NCI-H774 (cell line): Measurements from ENCODE around the gene COL5A1.

Experiments
- DNase-seq: peaks from one replicate; lab custom pipeline; 2025; lab: John Stamatoyannopoulos, UW

Gene COL5A1

GRCh38 chr9:134858051-134858841 is 216.6 kb downstream of the COL5A1 start:
- no peak for DNase-seq

- no peak for DNase-seq
These were observed 218.9 kb downstream of the COL5A1 start for GRCh38 chr9:134860510-134860909.

- no peak for DNase-seq
These were observed 220.2 kb downstream of the COL5A1 start for GRCh38 chr9:134861595-134862334.

DNA sequence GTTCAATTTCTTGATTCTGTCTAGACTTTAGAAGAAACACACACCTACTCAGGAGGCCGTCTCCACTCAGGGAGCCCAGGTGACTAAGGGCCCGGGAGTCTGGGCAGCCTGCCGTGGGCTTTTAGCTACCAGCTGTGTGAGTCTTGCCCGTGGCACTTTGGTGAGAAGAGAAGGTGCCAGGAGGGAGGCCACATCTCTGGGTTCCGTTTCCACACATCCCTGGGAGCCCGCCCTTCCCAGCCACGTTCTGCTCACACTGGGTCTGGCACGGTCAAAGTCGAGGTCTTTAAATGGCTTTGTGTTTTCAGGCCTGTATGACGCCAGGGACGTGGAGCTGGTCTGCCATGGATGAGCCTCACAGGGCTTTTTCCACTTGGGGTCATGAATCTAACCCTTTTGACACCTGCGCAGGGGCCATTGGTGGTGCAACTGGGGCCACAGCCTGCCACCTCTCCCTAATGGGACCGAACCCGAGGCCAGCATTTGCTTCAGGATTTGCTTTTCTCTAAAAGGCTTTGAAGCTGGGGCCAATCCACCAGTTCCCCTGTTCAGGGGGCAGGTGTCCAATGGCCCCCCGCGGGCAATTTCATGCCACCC is 221.8 kb downstream of the COL5A1 start:
- no peak for DNase-seq

DNA sequence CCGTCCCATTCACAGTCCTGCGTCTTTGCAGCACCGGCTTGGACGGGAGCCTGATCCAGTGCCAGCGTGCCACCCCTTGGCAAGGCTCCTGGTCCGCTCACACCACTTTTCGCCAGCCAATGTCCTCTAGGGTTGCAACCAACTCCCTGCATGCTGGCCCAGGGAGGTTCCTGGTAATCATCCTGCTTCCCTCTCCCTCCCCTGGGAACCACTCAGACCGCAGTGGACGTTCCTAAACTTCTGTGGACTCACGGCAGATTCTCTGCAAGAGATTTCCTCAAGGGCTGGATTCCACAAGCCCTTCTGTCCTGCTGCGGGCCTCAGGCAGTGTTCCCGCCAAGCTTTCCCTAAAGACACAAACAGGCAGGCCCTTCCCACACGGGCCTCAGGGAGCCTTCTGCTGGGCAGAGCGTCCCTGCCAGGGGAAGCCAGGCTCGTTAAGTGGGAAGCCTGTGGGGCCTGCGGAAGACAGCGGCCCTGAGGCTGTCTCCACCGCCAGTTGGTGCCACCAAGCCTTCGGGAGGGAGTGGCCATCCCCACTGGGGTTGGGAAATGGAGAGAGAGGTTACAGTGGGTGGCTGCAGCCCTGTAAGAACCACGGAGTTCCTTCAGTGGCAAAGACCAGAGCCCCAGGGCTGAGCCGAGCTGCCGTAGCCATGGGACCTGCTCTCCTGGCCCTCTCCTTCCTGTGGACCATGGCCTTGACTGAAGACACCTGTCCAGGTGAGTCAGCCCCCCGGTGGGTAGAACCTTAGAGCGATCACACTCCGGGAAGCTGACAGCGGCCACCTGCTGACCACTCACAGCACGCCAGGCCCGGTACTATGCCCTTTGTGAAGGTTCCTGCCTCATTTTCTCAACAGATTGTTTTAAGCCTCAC is 222.6 kb downstream of the COL5A1 start:
- no peak for DNase-seq

- no peak for DNase-seq
These were observed 223.2 kb downstream of the COL5A1 start for GRCh38 chr9:134864821-134865190.

DNA sequence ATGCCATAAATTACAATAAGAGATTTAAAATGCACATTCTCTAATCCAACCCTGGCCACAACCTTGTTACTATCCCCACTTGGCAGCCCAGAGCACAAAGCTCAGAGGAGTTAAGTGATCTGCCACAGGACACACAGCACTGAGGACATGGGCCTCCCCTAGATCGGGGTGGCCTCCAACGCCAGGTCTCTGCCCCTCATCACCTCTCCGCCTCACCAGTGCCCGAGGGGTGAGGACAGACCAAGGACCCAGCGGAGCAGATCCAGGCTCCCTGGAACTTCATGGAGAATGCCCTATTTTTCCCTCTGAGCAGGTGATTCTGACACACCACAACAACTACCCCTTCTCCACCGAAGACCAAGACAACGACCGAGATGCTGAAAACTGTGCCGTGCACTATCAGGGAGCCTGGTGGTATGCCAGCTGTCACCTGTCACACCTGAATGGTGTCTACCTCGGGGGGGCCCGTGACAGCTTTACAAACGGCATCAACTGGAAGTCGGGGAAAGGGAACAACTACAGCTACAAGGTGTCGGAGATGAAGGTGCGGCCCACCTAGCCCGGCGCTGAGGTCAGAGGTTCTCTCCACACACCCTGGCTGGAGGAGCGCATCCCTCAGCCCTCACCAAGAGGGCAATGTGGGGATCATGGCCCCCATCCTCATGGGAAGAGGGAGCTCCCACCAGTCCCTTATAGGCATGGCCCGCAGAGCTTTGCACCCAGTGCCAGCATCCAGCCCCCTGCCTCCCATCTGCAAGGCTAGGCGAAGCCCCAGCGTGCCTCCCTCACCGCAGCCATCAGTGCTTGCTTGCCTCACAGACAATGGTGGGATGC is 226.5 kb downstream of the COL5A1 start:
- DNase-seq = no peak

GRCh38 chr9:134868751-134869553 is 227.3 kb downstream of the COL5A1 start:
- no peak for DNase-seq

DNA sequence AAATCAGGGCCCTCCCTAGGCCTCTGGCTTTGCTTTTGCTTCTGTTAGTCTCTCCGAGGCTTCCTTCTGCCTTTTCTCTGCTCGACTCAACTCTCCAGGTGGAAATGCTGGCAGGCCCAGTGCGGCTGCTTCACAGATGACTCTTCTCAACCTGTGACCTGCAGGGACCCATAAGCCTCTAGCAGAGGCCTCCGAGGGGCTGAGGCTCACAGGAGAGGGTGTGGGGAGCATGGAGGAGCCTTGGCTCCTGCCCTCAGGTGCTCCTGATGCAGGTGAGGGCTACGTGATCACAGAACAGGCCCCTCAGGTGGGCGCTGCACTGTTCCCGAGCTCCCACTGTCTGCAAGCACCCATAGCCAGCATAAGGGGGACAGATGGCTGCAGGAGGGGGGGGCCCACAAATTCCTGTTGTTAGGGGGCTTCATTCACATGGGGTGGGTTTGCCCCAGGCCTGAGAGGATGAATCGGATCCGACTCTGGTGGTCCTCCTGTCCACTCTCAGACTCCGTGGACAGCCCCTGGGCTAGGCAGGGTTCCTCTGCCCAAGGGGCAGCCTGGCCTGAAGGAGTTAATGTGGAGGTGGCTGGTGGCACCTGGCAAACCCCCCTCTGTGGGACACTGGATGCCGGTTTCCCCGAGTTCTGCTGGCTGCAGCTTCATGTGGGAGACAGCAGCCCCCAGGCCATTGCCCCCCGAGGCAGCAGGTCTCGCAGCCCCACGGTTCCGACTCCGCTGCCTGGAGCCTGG is 228.1 kb downstream of the COL5A1 start:
- no peak for DNase-seq

DNA sequence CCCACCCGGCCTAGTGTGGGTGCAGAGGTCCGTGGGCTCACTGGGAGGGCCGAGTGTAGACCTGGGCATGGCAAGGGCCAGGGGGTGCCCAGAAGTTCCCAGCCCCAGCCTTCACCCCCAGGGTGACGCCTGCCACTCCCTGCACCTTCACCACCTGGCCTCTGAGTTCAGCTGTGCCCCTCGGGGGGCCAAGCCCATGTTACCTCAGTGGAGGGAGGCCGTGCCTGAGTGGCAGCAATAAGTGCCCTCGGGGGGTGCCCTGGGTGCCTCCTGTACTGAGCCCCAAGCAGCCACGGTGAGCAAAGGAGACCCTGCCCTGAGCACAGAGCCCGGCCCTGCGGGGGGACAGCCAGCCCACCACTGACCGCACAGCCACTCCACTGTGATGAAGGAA is 228.7 kb downstream of the COL5A1 start:
- DNase-seq = no peak

DNA sequence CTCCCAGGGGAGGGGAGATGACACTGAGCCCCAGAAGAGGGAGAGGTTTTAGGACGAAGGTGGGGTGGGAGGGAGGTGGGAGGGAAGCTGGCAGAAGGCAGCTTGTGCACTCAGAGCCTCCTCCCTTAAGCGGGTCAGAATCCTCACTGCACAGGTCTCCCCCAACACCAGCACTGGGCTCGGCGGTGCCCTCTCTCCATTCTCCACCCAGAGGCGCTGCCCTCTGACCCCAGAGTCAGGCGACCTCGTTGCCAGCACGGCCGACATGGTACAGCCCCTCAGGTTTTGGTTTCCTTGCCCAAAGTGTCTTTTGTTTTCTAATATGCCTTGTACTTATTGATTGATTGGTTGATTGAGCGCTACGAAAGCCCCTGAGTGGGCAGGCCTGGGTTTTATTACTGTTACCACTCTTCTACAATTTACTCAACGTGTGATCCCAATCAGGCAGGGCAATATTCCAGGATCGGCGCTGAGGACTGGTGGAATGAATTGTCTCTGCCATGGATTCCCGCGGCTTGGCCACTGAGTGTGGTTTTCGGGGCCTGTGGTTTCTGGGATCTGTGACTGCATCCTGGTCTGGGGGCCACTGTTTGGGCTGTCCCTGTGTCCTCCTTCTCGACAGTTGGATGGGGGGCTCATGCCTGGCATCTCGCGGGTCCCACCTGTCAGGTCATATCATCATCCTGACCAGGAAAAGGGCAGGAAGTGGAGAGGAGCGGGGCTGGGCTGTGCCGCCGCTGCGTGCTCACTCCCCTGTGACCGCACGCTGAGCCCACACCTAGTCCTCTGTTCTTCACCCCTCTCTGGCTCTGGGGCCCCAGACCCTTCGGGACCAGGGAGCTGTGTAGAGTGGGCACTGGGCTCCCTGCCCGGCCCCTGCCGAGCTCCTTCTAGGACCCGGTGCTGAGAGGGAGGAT is 229.4 kb downstream of the COL5A1 start:
- DNase-seq = no peak

DNA sequence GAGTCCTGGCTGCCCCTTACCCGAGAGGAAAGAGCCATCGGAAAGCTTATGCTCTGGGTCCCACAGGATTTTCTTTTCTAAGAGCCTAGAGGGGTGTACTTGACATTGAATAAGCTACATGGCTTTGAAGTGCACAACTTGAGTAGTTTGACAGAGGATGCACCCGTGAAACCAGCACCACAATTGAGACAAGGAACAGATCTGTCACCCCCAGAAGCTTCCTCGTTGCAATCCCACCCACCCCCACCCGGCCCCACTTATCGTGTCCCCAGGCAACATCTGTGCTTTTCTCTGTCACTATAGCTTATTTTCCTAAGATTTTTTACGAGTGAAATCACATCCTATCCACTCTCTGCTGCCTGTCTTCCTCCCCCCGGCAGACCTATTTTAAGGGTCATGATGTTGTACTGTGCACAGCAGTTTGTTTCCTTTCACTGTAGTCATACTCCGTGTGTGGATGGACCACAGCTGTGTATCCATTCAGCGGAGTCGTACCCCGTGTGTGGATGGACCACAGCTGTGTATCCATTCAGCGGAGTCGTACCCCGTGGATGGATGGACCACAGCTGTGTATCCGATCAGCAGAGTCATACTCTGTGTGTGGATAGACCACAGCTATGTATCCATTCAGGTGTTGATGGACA is 230.2 kb downstream of the COL5A1 start:
- no peak for DNase-seq

GRCh38 chr9:134872482-134873231 is 231.1 kb downstream of the COL5A1 start:
- DNase-seq = no peak

- no peak for DNase-seq
These were observed 233.8 kb downstream of the COL5A1 start for GRCh38 chr9:134875371-134875770.

GRCh38 chr9:134877541-134877940 is 235.9 kb downstream of the COL5A1 start:
- no peak for DNase-seq

DNA sequence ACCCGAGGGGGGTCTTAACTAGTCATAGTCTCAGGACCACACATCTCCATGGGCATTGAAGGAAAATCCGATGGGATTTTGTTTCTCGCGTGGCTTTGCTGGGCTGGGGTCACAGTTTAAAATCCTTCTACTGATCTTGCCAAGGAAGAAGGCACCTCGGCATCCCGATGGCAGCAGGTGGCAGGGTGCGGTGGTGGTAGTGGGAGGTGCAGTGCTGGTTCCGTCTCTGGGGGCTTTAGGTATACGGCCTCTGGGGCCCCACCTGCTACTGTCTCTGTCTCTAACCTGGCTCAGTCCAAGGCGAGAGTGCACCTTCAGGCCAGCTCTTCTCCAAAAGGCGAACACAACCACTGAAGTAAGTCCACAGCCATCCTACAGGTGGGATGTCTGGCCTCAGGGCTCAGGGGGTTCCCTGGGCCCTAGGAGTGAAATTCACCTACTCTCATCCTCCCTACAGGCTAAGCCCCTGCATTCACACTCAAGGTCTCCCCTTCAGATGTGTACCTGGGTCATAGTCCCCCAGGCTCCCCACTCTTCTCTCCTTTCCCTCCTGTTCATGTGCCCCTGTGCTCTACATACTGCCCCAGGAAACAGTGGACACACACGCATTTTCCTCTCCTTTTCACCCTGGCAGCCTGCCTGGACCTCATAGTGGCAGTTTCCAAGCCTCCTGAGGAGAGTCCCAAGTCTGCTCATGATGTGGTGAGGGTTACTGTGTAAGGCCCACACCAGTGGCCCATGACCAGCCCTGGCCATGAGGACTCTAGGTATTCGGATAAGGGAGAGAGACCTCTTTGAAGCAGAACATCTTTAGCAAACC is 238.3 kb downstream of the COL5A1 start:
- no peak for DNase-seq
